ENCODE measurements around the gene CNOT9.

CNOT9 gene

DNA sequence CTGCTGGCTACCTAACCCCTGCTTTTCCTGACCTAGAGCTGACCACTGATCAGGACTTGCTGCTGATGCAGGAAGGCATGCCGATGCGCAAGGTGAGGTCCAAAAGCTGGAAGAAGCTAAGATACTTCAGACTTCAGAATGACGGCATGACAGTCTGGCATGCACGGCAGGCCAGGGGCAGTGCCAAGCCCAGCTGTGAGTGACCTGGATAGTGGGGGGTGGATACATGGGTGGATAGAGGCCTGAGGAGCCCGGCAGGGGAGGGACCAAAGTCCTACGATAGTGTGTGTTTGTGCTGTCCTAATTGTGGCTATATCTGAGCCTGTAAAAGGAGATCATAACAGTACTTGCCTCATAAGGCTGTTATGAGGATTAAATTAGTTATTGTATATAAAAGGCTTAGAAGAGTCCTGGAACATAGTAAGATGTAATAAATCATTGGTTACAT is 47.3 kb downstream of the CNOT9 start:
- no peak for TF ChIP-seq CTCF (IDR thresholded peaks at IDR 0.05; ENCODE audit: low read depth, low read length)
- no peak for DNase-seq
- Histone ChIP-seq H3K9me3 (ENCODE audit: severe bottlenecking) (no peaks in the 10 kb centered on the region), H3K27ac (no peak overlapping the region), H3K36me3 (no peaks in the 10 kb centered on the region), H3K4me3 (ENCODE audit: low read depth, low read length) (no peak overlapping the region), H3K27me3 (ENCODE audit: insufficient read depth, low read depth, severe bottlenecking) (no peaks in the 10 kb centered on the region)

GRCh38 chr2:218618102-218618860 is 49.6 kb downstream of the CNOT9 start:
- Histone ChIP-seq H3K27me3 (ENCODE audit: insufficient read depth, low read depth, severe bottlenecking) (no peaks in the 10 kb centered on the region), H3K36me3 (peaks cover 4% of the 10 kb centered on the region), H3K27ac (no peak overlapping the region), H3K4me3 (ENCODE audit: low read depth, low read length) (no peak overlapping the region), H3K9me3 (ENCODE audit: severe bottlenecking) (no peaks in the 10 kb centered on the region)
- DNase-seq: peak; percentile 31
- TF ChIP-seq CTCF (IDR thresholded peaks at IDR 0.05; ENCODE audit: low read depth, low read length): peak; percentile 73

DNA sequence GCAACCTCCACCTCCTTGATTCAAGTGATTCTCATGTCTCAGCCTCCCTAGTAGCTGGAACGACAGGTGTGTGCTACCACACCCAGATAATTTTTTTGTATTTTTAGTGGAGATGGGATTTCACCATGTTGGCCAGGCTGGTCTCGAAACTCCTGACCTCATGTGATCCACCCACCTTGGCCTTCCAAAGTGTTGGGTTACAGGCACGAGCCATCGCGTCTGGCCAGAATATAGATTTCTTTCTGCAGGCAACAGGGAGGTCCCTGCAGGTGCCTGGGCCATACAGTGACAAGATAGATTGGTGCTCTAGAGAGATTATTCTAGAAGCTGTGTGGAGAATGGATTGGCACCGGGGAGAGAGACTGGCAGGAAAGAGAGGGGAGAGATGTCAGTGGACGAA is 52.4 kb downstream of the CNOT9 start:
- Histone ChIP-seq H3K9me3 (ENCODE audit: severe bottlenecking) (no peaks in the 10 kb centered on the region), H3K36me3 (peaks cover 7% of the 10 kb centered on the region), H3K4me3 (ENCODE audit: low read depth, low read length) (no peak overlapping the region), H3K27me3 (ENCODE audit: insufficient read depth, low read depth, severe bottlenecking) (no peaks in the 10 kb centered on the region), H3K27ac (no peak overlapping the region)
- no peak for DNase-seq
- TF ChIP-seq CTCF (IDR thresholded peaks at IDR 0.05; ENCODE audit: low read depth, low read length): no peak

GRCh38 chr2:218622606-218623365 is 54.1 kb downstream of the CNOT9 start:
- H3K27me3 ChIP-seq (ENCODE audit: insufficient read depth, low read depth, severe bottlenecking): no peaks in the 10 kb centered on the region
- H3K27ac ChIP-seq: no peak overlapping the region
- DNase-seq: no peak
- no peaks in the 10 kb centered on the region for H3K9me3 ChIP-seq (ENCODE audit: severe bottlenecking)
- peaks cover 7% of the 10 kb centered on the region for H3K36me3 ChIP-seq
- no peak overlapping the region for H3K4me3 ChIP-seq (ENCODE audit: low read depth, low read length)
- no peak for TF ChIP-seq CTCF (IDR thresholded peaks at IDR 0.05; ENCODE audit: low read depth, low read length)

- Histone ChIP-seq H3K4me3 (ENCODE audit: low read depth, low read length) (no peak overlapping the region), H3K36me3 (peaks cover 7% of the 10 kb centered on the region), H3K9me3 (ENCODE audit: severe bottlenecking) (no peaks in the 10 kb centered on the region), H3K27me3 (ENCODE audit: insufficient read depth, low read depth, severe bottlenecking) (no peaks in the 10 kb centered on the region), H3K27ac (no peak overlapping the region)
- no peak for TF ChIP-seq CTCF (IDR thresholded peaks at IDR 0.05; ENCODE audit: low read depth, low read length)
- DNase-seq: no peak
These were observed 54.7 kb downstream of the CNOT9 start for GRCh38 chr2:218623366-218623705.
